ENCODE measurements around the gene TMEM176B.

Gene TMEM176B

GRCh38 chr7:150799741-150800580 is at the start of gene TMEM176B:
Gene TMEM176B (minus strand): TSS chr7:150800364. CDS start chr7:150796569, 3,795 bp downstream.
- H3K27me3 Mint-ChIP-seq: peaks cover 63 to 67% of the 10 kb centered on the region in 2 donors
- H3K4me1 Mint-ChIP-seq: peaks cover 4 to 11% of the 10 kb centered on the region in 2 donors
- H3K4me3 Mint-ChIP-seq: peak within 1 kb of the TSS; percentile 15 to 60
- H3K9me3 Mint-ChIP-seq: peaks cover 4 to 6% of the 10 kb centered on the region in 2 donors
- H3K36me3 Mint-ChIP-seq: peaks cover 0 to 2% of the 10 kb centered on the region in 2 donors
- ATAC-seq (replicated peaks) (no peak), DNase-seq (no peak)
- H3K27ac Mint-ChIP-seq: no peak within 1 kb of the TSS

GRCh38 chr7:150849204-150849775 is 49.1 kb upstream of the TMEM176B start:
- Mint-ChIP-seq H3K27me3 (peaks cover 30 to 54% of the 10 kb centered on the region in 2 donors), H3K4me3 (no peak overlapping the region), H3K9me3 (no peaks in the 10 kb centered on the region), H3K27ac (no peak overlapping the region), H3K4me1 (no peaks in the 10 kb centered on the region), H3K36me3 (no peaks in the 10 kb centered on the region)
- ATAC-seq (replicated peaks) (no peak), DNase-seq (no peak)

GRCh38 chr7:150848561-150849115 is 48.5 kb upstream of the TMEM176B start:
- no peaks in the 10 kb centered on the region for H3K4me1 Mint-ChIP-seq
- ATAC-seq (replicated peaks): no peak
- H3K27ac Mint-ChIP-seq: no peak overlapping the region
- DNase-seq: no peak
- no peaks in the 10 kb centered on the region for H3K36me3 Mint-ChIP-seq
- peaks cover 26 to 49% of the 10 kb centered on the region in 2 donors for H3K27me3 Mint-ChIP-seq
- H3K4me3 Mint-ChIP-seq: no peak overlapping the region
- no peaks in the 10 kb centered on the region for H3K9me3 Mint-ChIP-seq

- ATAC-seq (replicated peaks): no peak
- Mint-ChIP-seq H3K9me3 (no peaks in the 10 kb centered on the region), H3K36me3 (no peaks in the 10 kb centered on the region), H3K4me3 (no peak overlapping the region), H3K27me3 (peaks cover 26 to 49% of the 10 kb centered on the region in 2 donors), H3K27ac (no peak overlapping the region), H3K4me1 (no peaks in the 10 kb centered on the region)
- no peak for DNase-seq
Observed at GRCh38 chr7:150848111-150848510, 47.9 kb upstream of the TMEM176B start.

- H3K27me3 Mint-ChIP-seq: peaks cover 25 to 43% of the 10 kb centered on the region in 2 donors
- no peak for ATAC-seq (replicated peaks)
- no peaks in the 10 kb centered on the region for H3K36me3 Mint-ChIP-seq
- DNase-seq: no peak
- no peaks in the 10 kb centered on the region for H3K4me1 Mint-ChIP-seq
- no peaks in the 10 kb centered on the region for H3K9me3 Mint-ChIP-seq
- no peak overlapping the region for H3K27ac Mint-ChIP-seq
- no peak overlapping the region for H3K4me3 Mint-ChIP-seq
Observed at GRCh38 chr7:150847536-150847935, 47.4 kb upstream of the TMEM176B start.

GRCh38 chr7:150846291-150847115 is 46.3 kb upstream of the TMEM176B start:
- Mint-ChIP-seq H3K27ac (no peak overlapping the region), H3K36me3 (no peaks in the 10 kb centered on the region), H3K4me1 (no peaks in the 10 kb centered on the region), H3K27me3 (peaks cover 15 to 32% of the 10 kb centered on the region in 2 donors), H3K9me3 (no peaks in the 10 kb centered on the region), H3K4me3 (no peak overlapping the region)
- DNase-seq (no peak), ATAC-seq (replicated peaks) (no peak)

- H3K4me1 Mint-ChIP-seq: no peaks in the 10 kb centered on the region
- no peaks in the 10 kb centered on the region for H3K9me3 Mint-ChIP-seq
- DNase-seq (no peak), ATAC-seq (replicated peaks) (no peak)
- no peaks in the 10 kb centered on the region for H3K36me3 Mint-ChIP-seq
- peaks cover 10 to 26% of the 10 kb centered on the region in 2 donors for H3K27me3 Mint-ChIP-seq
- no peak overlapping the region for H3K27ac Mint-ChIP-seq
- no peak overlapping the region for H3K4me3 Mint-ChIP-seq
Observed at GRCh38 chr7:150845421-150845861, 45.3 kb upstream of the TMEM176B start.

- no peaks in the 10 kb centered on the region for H3K4me1 Mint-ChIP-seq
- H3K27me3 Mint-ChIP-seq: peaks cover 4 to 7% of the 10 kb centered on the region in 2 donors
- no peaks in the 10 kb centered on the region for H3K36me3 Mint-ChIP-seq
- H3K27ac Mint-ChIP-seq: no peak overlapping the region
- no peak overlapping the region for H3K4me3 Mint-ChIP-seq
- no peak for ATAC-seq (replicated peaks)
- H3K9me3 Mint-ChIP-seq: no peaks in the 10 kb centered on the region
- no peak for DNase-seq
Observed at GRCh38 chr7:150842716-150843115, 42.6 kb upstream of the TMEM176B start.

GRCh38 chr7:150842018-150842417 is 41.9 kb upstream of the TMEM176B start:
- no peaks in the 10 kb centered on the region for H3K9me3 Mint-ChIP-seq
- H3K36me3 Mint-ChIP-seq: no peaks in the 10 kb centered on the region
- H3K27ac Mint-ChIP-seq: no peak overlapping the region
- ATAC-seq (replicated peaks) (no peak), DNase-seq (no peak)
- H3K4me3 Mint-ChIP-seq: no peak overlapping the region
- peaks cover 4 to 7% of the 10 kb centered on the region in 2 donors for H3K27me3 Mint-ChIP-seq
- no peaks in the 10 kb centered on the region for H3K4me1 Mint-ChIP-seq

- H3K9me3 Mint-ChIP-seq: no peaks in the 10 kb centered on the region
- ATAC-seq (replicated peaks) (no peak), DNase-seq (no peak)
- no peaks in the 10 kb centered on the region for H3K4me1 Mint-ChIP-seq
- H3K27ac Mint-ChIP-seq: no peak overlapping the region
- no peak overlapping the region for H3K4me3 Mint-ChIP-seq
- H3K27me3 Mint-ChIP-seq: peaks cover 4 to 16% of the 10 kb centered on the region in 2 donors
- H3K36me3 Mint-ChIP-seq: no peaks in the 10 kb centered on the region
Observed at GRCh38 chr7:150838965-150839650, 38.9 kb upstream of the TMEM176B start.

- Mint-ChIP-seq H3K36me3 (no peaks in the 10 kb centered on the region), H3K27ac (no peak overlapping the region), H3K9me3 (no peaks in the 10 kb centered on the region), H3K27me3 (peaks cover 18 to 24% of the 10 kb centered on the region in 2 donors), H3K4me1 (no peaks in the 10 kb centered on the region), H3K4me3 (no peak overlapping the region)
- no peak for DNase-seq
- ATAC-seq (replicated peaks): no peak
Observed at GRCh38 chr7:150835702-150836280, 35.6 kb upstream of the TMEM176B start.

- no peak for DNase-seq
- H3K4me3 Mint-ChIP-seq: no peak overlapping the region
- H3K27ac Mint-ChIP-seq: no peak overlapping the region
- no peaks in the 10 kb centered on the region for H3K36me3 Mint-ChIP-seq
- no peak for ATAC-seq (replicated peaks)
- H3K4me1 Mint-ChIP-seq: no peaks in the 10 kb centered on the region
- peaks cover 24 to 31% of the 10 kb centered on the region in 2 donors for H3K27me3 Mint-ChIP-seq
- H3K9me3 Mint-ChIP-seq: no peaks in the 10 kb centered on the region
Observed at GRCh38 chr7:150835019-150835418, 34.9 kb upstream of the TMEM176B start.

- Mint-ChIP-seq H3K27ac (no peak overlapping the region), H3K36me3 (no peaks in the 10 kb centered on the region), H3K27me3 (peaks cover 39 to 42% of the 10 kb centered on the region in 2 donors)
Observed at GRCh38 chr7:150831851-150832250, 31.7 kb upstream of the TMEM176B start.

More at GRCh38 chr7:150831851-150832250, 31.7 kb upstream of the TMEM176B start:
- ATAC-seq (replicated peaks) (no peak), DNase-seq (no peak)
- Mint-ChIP-seq H3K4me3 (no peak overlapping the region), H3K9me3 (no peaks in the 10 kb centered on the region), H3K4me1 (no peaks in the 10 kb centered on the region)
